NAMALWA (cell line): ENCODE data around the gene NR1H2.

ENCODE experiments used
- DNase-seq: peaks from one replicate; pipeline ENCODE4 v3.0.0-alpha.2; 2015; ENCODE audit warnings: low spot score

Gene NR1H2

GRCh38 chr19:50401605-50402450 is 25.6 kb downstream of the NR1H2 start:
- DNase-seq = no peak

DNA sequence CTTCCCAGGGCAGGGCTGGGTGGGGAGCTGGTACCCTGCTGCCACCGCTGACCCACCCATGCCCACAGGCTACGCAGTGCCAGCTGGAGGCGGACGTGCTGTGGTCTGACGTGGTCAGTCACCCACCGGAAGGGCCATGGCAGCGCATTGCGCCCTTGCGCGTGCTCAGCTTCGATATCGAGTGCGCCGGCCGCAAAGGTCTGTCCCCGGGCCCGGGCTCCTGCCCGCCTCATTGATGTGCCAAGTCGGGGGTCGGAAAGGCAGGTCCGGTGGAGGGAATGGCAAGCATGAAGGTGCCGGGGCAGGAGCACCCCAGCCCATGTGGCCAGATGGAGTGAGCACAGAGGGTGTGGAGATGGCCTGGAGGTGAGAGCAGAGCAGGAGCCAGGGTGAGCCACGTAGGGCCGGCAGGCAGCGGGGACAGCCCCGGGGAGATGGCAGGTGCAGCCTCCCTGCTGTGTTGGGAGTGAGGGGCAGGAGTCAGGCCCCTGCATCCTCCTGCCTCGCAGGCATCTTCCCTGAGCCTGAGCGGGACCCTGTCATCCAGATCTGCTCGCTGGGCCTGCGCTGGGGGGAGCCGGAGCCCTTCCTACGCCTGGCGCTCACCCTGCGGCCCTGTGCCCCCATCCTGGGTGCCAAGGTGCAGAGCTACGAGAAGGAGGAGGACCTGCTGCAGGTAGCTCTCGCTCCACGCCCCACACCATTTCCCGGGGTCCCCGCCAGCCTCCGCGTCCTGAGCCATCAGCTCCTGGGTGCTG is 26.5 kb downstream of the NR1H2 start:
- no peak for DNase-seq

DNA sequence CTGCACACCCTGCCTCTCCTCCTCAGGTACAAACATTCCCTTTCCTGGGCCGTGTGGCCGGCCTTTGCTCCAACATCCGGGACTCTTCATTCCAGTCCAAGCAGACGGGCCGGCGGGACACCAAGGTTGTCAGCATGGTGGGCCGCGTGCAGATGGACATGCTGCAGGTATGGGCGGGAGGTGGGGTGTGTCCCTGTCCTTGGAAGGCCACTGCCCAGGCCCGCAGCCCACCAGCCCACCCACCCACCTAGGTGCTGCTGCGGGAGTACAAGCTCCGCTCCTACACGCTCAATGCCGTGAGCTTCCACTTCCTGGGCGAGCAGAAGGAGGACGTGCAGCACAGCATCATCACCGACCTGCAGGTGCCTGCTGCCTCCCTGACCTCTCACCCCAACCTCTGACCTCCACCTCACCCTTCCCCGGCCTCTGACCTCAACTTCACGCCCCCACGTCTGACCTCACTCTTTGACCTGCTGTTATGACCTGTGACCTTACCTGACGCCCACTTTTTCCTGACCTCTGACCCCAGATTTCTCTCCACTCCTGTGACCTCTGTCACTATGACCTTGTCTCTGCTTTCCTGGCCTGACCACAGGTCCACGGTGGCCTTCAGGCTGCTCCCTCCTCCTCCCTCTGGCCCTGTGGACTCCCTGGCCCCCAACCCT is 30.0 kb downstream of the NR1H2 start:
- no peak for DNase-seq

GRCh38 chr19:50406829-50407228 is 30.6 kb downstream of the NR1H2 start:
- no peak for DNase-seq

- DNase-seq = no peak
These were observed 33.1 kb downstream of the NR1H2 start for GRCh38 chr19:50409347-50409746.

- no peak for DNase-seq
These were observed 33.9 kb downstream of the NR1H2 start for GRCh38 chr19:50410109-50410508.

GRCh38 chr19:50412419-50412818 is 36.2 kb downstream of the NR1H2 start:
- DNase-seq = no peak

- no peak for DNase-seq
These were observed 36.8 kb downstream of the NR1H2 start for GRCh38 chr19:50413096-50413495.

- DNase-seq = no peak
These were observed 37.3 kb downstream of the NR1H2 start for GRCh38 chr19:50413531-50413930.

DNA sequence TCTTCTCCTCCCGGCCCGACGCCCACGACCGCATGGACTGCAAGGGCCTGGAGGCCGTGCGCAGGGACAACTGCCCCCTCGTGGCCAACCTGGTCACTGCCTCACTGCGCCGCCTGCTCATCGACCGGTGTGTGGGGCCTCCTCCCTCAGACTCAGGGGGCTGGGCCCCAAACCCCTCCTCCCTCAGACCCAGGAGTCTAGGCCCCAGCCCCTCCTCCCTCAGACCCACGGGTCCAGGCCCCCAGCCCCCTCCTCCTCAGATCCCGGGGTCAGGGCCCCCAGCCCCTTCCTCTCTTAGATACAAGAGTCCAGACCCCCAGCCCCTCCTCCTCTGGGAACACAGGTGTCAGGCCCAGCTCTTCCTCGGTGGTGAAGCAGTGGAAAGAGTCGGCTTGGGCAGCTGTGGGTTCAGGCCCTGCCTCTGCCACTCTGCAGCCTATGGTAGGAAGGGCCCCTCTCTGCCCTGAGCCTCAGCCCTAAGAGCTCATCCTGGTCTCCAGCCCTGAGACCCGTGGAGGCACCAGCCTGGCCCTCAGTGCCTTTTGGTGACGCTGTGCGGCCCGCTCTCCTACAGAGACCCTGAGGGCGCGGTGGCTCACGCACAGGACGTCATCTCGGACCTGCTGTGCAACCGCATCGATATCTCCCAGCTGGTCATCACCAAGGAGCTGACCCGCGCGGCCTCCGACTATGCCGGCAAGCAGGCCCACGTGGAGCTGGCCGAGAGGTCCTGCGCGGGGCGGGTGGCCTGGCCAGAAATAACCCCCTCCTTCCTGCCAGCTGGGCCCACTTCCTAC is 38.8 kb downstream of the NR1H2 start:
- DNase-seq = peak; percentile 93

GRCh38 chr19:50415661-50416033 is 39.4 kb downstream of the NR1H2 start:
- peak; percentile 96 for DNase-seq

GRCh38 chr19:50416034-50416977 is 40.0 kb downstream of the NR1H2 start:
- DNase-seq = peak; percentile 35

GRCh38 chr19:50417111-50418081 is 41.1 kb downstream of the NR1H2 start:
- DNase-seq = peak; percentile 79

- DNase-seq = peak; percentile 78
These were observed 42.1 kb downstream of the NR1H2 start, which contains the start of gene SPIB for GRCh38 chr19:50418176-50419021. Gene SPIB, plus strand, starts transcription at chr19:50418938. Its CDS starts 25 bp downstream, at chr19:50418963.

- DNase-seq = peak; percentile 77
These were observed 42.8 kb downstream of the NR1H2 start for GRCh38 chr19:50419022-50419579.

DNA sequence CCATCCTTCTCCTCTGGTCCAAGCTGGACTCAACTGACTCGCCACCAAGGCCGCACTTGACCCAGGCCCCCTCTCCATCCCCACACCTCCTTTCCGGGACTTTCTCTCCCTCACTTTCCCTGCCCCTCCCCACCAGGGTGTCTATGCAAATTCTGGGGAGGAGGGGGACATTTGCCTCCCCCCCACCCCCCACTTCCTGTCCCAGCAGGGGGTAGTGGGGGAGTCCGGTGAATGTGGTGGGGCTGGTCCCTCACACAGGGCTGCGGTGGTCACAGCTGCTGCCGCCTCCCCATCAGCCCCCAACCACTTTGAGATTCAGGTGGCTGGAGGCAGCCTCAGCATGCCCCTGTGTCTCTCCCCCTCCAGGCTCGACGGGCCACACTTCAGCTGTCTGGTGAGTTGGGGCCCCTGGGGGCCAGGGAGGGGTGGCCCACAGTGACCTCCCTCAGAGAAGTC is 43.4 kb downstream of the NR1H2 start:
- DNase-seq = peak; percentile 78

- DNase-seq = no peak
These were observed 43.9 kb downstream of the NR1H2 start for GRCh38 chr19:50420127-50420526.

- no peak for DNase-seq
These were observed 44.6 kb downstream of the NR1H2 start for GRCh38 chr19:50420808-50421207.
